HepG2 (cell line): ENCODE measurements around the gene MEGF11. TPM values are rescaled to one million over a fixed set of nuclear protein-coding genes. Genes with fewer than 3 reads are reported as not detected.

Experiments used
- HDAC1 ChIP-seq: sonication (generic); formaldehyde crosslinking; IDR thresholded peaks from 2 replicates; pipeline ENCODE4 v1.5.1; 2020; ENCODE audit warnings: mild to moderate bottlenecking, missing genetic modification reagents
- KLF15 ChIP-seq: sonication (generic); formaldehyde crosslinking; IDR thresholded peaks from 2 replicates; pipeline ENCODE4 v1.8.1; 2023; ENCODE audit warnings: borderline replicate concordance, mild to moderate bottlenecking, inconsistent platforms, missing genetic modification reagents, mixed read lengths
- SNRNP70 ChIP-seq: fragments of 200-400 bp; formaldehyde crosslinking; IDR thresholded peaks from 2 replicates; pipeline ENCODE4 v1.6.1; 2017; ENCODE audit warnings: mild to moderate bottlenecking, low read depth, low read length, moderate library complexity
- TOE1 ChIP-seq: sonication (generic); formaldehyde crosslinking; IDR thresholded peaks from 2 replicates; pipeline ENCODE4 v1.4.0; 2020; ENCODE audit warnings: mild to moderate bottlenecking, missing genetic modification reagents
- ZBTB40 ChIP-seq, 2 experiments: fragments of 450-650 bp in 1 of 2; sonication (generic) in 1 of 2; formaldehyde crosslinking in 1 of 2; IDR thresholded peaks; 2 replicates each; pipeline versions ENCODE4 v1.6.1 to v1.8.0; 2016 to 2022; ENCODE audit warnings: antibody characterized with exemption in 1 of 2, mild to moderate bottlenecking in 1 of 2, missing genetic modification reagents in 1 of 2
- ZBTB7A ChIP-seq: sonication (generic); formaldehyde crosslinking; IDR thresholded peaks from 2 replicates; pipeline ENCODE4 v1.8.0; 2022; ENCODE audit warnings: mild to moderate bottlenecking, missing genetic modification reagents
- ZNF142 ChIP-seq: sonication (generic); formaldehyde crosslinking; IDR thresholded peaks from 2 replicates; pipeline ENCODE4 v1.4.0; 2020; ENCODE audit warnings: missing genetic modification reagents
- ZNF709 ChIP-seq: sonication (generic); formaldehyde crosslinking; IDR thresholded peaks from 2 replicates; pipeline ENCODE4 v1.5.0; 2020; ENCODE audit warnings: mild to moderate bottlenecking, missing genetic modification reagents
- ZNF737 ChIP-seq: sonication (generic); formaldehyde crosslinking; IDR thresholded peaks from 2 replicates; pipeline ENCODE4 v1.5.0; 2020; ENCODE audit warnings: missing genetic modification reagents, mild to moderate bottlenecking, borderline replicate concordance
- polyA plus RNA-seq, 8 experiments: library from polyadenylated mRNA; depleted of rRNA in 3 of 8; stranded (reverse) in 7 of 8; unstranded in 1 of 8; fragments of >200 nt; fragmentation: Illumina TruSeq in 4 of 8; extraction: Trizol in 4 of 8; gene quantifications; 2 replicates each; pipeline versions ENCODE4 v1.2.1 to v1.2.3, GENCODE V29; 2011 to 2016; ENCODE audit warnings: low read depth in 4 of 8, missing spikeins in 1 of 8, mixed read lengths in 1 of 8; ENCODE audit not compliant: insufficient read depth in 1 of 8
- total RNA-seq, 5 experiments: library from RNA; depleted of rRNA; stranded (reverse); fragments of >200 nt; fragmentation: Illumina TruSeq; extraction: Trizol; gene quantifications; 2 replicates each; pipeline ENCODE4 v1.2.3, GENCODE V29; 2016; ENCODE audit warnings: low read depth in 1 of 5
- TF ChIP-seq, protein P1 (sequence below): sonication (generic); formaldehyde crosslinking; IDR thresholded peaks from 2 replicates; pipeline ENCODE4 v1.8.0; 2022; ENCODE audit warnings: mild to moderate bottlenecking, missing genetic modification reagents; ENCODE audit not compliant: insufficient replicate concordance

MEGF11 gene
- total and polyA plus RNA-seq, 2 of the 13 experiments (the other 11 are each of a cell fraction or from before 2014, with no cell fraction given): not detected

GRCh38 chr15:65869126-65869953, 384.2 kb downstream of the MEGF11 start, which contains the start of gene RAB11A (continued):
- TF ChIP-seq ZNF142 (CRISPR knock-in tag): 0 out of 2 replicates have a peak, but pooled peaks have one; percentile 48
- peak; percentile 84 for TF ChIP-seq ZBTB40 (IDR thresholded peaks at IDR 0.05)
- TF ChIP-seq ZBTB40 (CRISPR knock-in tag; IDR thresholded peaks at IDR 0.05): peak; percentile 76; the same call in 1 of the 2 replicates
- TF ChIP-seq HDAC1 (CRISPR knock-in tag): peak; percentile 81
- TF ChIP-seq SNRNP70: no peak
- no peak for TF ChIP-seq ZNF737 (CRISPR knock-in tag)
- 0 out of 2 replicates have a peak, but pooled peaks have one; percentile 29 for TF ChIP-seq ZBTB7A (CRISPR knock-in tag)
- TF ChIP-seq, protein P1, sequence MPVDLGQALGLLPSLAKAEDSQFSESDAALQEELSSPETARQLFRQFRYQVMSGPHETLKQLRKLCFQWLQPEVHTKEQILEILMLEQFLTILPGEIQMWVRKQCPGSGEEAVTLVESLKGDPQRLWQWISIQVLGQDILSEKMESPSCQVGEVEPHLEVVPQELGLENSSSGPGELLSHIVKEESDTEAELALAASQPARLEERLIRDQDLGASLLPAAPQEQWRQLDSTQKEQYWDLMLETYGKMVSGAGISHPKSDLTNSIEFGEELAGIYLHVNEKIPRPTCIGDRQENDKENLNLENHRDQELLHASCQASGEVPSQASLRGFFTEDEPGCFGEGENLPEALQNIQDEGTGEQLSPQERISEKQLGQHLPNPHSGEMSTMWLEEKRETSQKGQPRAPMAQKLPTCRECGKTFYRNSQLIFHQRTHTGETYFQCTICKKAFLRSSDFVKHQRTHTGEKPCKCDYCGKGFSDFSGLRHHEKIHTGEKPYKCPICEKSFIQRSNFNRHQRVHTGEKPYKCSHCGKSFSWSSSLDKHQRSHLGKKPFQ (CRISPR knock-in tag): no peak
- TF ChIP-seq TOE1 (CRISPR knock-in tag): peak; percentile 69; the same call in 1 of the 2 replicates
- TF ChIP-seq ZNF709 (CRISPR knock-in tag): peak; percentile 94
- TF ChIP-seq KLF15: 0 out of 2 replicates have a peak, but pooled peaks have one; percentile 22
